NOMO-1 (cell line): ENCODE results near the gene BACH2.

Experiments
- DNase-seq, 2 experiments: peaks; one replicate each; lab custom pipeline; 2025; ENCODE audit not compliant: unreplicated experiment in 2 of 2; lab: John Stamatoyannopoulos, UW

The BACH2 gene

GRCh38 chr6:90302320-90302719 is 5.7 kb upstream of the BACH2 start:
- no peak for DNase-seq

GRCh38 chr6:90301816-90302215 is 5.2 kb upstream of the BACH2 start:
- DNase-seq = no peak

- no peak for DNase-seq
Observed at GRCh38 chr6:90298459-90299053, 1.9 kb upstream of the BACH2 start.

GRCh38 chr6:90297867-90298381 is 1.3 kb upstream of the BACH2 start:
- no peak for DNase-seq

GRCh38 chr6:90297115-90297866 is 648 bp upstream of the BACH2 start:
- no peak for DNase-seq

GRCh38 chr6:90295854-90296340 is 746 bp downstream of the BACH2 start:
- DNase-seq = peak; percentile 37 to 53

GRCh38 chr6:90294989-90295853 is 1.4 kb downstream of the BACH2 start:
- peak; percentile 42 to 54 for DNase-seq

GRCh38 chr6:90294614-90294988 is 2.0 kb downstream of the BACH2 start:
- DNase-seq = no peak

GRCh38 chr6:90294008-90294511 is 2.6 kb downstream of the BACH2 start:
- DNase-seq = no peak

GRCh38 chr6:90293319-90293953 is 3.2 kb downstream of the BACH2 start:
- DNase-seq = no peak

- no peak for DNase-seq
Observed at GRCh38 chr6:90291565-90291964, 5.1 kb downstream of the BACH2 start.

- DNase-seq = no peak
Observed at GRCh38 chr6:90290811-90291420, 5.7 kb downstream of the BACH2 start.

GRCh38 chr6:90289902-90290301 is 6.7 kb downstream of the BACH2 start:
- no peak for DNase-seq

GRCh38 chr6:90288404-90288803 is 8.2 kb downstream of the BACH2 start:
- peak in 1 of 2 experiments; percentile 14 for DNase-seq

- peak in 1 of 2 experiments; percentile 20 for DNase-seq
Observed at GRCh38 chr6:90286884-90287488, 9.7 kb downstream of the BACH2 start.

GRCh38 chr6:90285611-90286381 is 10.8 kb downstream of the BACH2 start:
- DNase-seq = peak; percentile 68 to 87

GRCh38 chr6:90285042-90285481 is 11.6 kb downstream of the BACH2 start:
- no peak for DNase-seq

- peak; percentile 24 to 60 for DNase-seq
Observed at GRCh38 chr6:90284236-90285041, 12.2 kb downstream of the BACH2 start.
